ENCODE results near the gene ICAM3. TPM values are rescaled to one million over a fixed set of nuclear protein-coding genes. Genes with fewer than 3 reads are reported as not detected.

Gene ICAM3
- total RNA-seq, 1 donor from 2014 or later = 8.7 TPM

DNA sequence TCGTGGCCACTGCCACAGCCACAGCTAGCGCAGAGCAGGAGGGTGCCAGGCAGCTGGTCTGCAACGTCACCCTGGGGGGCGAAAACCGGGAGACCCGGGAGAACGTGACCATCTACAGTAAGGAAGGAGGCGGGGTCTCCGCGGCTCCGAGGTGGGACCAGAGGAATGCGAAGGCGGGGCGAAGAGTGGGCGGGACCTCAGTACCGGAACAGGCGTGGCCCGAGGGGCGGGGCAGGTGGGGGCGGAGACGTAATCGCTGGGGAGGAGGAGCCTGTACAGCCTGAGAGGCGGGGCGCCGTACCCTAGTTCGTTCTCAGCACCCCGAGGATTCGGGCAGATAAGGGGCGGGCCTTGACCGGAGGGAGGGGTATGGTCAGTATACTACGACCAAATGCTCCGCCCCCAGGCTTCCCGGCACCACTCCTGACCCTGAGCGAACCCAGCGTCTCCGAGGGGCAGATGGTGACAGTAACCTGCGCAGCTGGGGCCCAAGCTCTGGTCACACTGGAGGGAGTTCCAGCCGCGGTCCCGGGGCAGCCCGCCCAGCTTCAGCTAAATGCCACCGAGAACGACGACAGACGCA lies 47.1 kb downstream of the ICAM3 start:
- DNase-seq (ENCODE audit: low spot score) = peak; percentile 86

- DNase-seq (ENCODE audit: low spot score) = no peak
Measured at GRCh38 chr19:10291554-10292205, 47.7 kb downstream of the ICAM3 start.

DNA sequence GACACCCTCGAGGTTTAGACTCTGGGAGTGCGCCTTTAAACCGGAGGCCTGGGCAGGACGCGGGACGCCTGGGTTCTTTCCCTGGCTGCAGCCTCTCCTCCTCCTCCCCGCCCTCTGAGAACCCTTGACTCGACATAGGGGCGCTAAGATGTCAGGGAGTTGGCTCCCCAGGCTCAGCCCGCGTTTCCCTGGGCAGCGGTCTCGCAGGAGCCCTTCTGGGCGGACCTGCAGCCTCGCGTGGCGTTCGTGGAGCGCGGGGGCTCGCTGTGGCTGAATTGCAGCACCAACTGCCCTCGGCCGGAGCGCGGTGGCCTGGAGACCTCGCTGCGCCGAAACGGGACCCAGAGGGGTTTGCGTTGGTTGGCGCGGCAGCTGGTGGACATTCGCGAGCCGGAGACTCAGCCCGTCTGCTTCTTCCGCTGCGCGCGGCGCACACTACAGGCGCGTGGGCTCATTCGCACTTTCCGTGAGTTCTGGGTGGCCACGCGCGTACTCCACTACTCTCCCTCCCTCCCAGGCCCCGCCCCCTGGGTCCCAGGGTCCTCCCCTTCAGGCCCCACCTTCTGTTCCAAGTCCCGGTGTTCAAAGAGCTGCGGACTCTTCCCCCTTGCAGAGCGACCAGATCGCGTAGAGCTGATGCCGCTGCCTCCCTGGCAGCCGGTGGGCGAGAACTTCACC lies 48.4 kb downstream of the ICAM3 start:
- peak; percentile 73 for DNase-seq (ENCODE audit: low spot score)

GRCh38 chr19:10290357-10290875 lies 49.0 kb downstream of the ICAM3 start:
- no peak for DNase-seq (ENCODE audit: low spot score)

DNA sequence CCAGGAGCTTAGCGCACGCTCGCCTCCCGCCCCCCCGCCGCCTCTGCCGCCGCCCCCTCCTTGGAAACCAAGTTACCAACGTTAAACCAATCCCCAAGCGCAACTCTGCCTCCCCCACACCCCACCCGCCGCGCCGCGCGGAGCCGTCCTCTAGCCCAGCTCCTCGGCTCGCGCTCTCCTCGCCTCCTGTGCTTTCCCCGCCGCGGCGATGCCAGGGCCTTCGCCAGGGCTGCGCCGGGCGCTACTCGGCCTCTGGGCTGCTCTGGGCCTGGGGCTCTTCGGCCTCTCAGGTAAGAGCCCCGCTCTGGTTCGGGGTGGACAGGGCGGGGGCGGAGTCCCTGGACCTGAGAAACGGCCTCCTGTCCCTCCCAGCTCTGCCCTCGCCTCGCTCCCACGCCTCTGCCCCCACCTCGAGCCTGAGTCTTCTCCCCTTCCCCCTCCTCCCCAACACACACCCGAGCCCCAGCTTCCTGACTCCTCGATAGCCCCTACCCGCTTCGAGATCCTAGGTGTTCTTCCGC lies 49.5 kb downstream of the ICAM3 start, which contains the start of gene ICAM5:
ICAM5 (plus strand) TSS at position 117 of the 521 bp plus-strand sequence; CDS start at position 209, 92 bp downstream.
- DNase-seq (ENCODE audit: low spot score) = no peak

DNA sequence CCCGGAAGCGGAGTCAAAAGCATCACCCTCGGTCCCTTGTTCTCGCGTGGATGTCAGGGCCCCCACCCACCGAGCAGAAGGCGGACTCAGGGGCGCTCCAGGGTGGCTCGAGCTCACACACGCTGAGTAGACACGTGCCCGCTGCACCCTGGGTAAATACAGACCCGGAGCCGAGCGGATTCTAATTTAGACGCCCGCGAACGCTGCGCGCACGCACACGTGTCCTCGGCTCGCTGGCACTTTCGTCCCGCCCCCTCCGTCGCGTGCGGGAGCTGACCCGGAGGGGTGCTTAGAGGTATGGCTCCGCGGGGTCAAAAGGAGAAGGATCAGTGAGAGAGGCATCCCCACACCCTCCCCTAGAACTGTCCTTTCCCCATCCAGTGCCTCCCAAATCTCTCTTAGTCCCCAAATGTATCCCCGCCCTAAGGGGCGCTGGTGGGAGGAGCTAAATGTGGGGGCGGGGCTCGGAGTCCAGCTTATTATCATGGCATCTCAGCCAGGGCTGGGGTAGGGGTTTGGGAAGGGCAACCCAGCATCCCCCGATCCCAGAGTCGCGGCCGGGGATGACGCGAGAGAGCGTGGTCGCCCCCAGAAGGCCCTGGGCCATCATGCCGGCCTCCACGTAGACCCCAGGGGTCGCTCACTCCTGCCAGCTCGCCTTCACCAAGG lies 50.1 kb downstream of the ICAM3 start:
- no peak for DNase-seq (ENCODE audit: low spot score)

- DNase-seq (ENCODE audit: low spot score) = no peak
Measured at GRCh38 chr19:10288662-10289166, 50.7 kb downstream of the ICAM3 start.

GRCh38 chr19:10286803-10287737 lies 52.4 kb downstream of the ICAM3 start, which contains the start of gene ICAM4:
Gene ICAM4, plus strand, starts transcription at chr19:10286955. Its CDS starts 58 bp downstream, at chr19:10287013.
- no peak for DNase-seq (ENCODE audit: low spot score)

- DNase-seq (ENCODE audit: low spot score) = no peak
Measured at GRCh38 chr19:10285393-10285792, 54.0 kb downstream of the ICAM3 start.

GRCh38 chr19:10284960-10285278 lies 54.5 kb downstream of the ICAM3 start:
- DNase-seq (ENCODE audit: low spot score) = no peak

GRCh38 chr19:10284065-10284959 lies 55.1 kb downstream of the ICAM3 start:
- no peak for DNase-seq (ENCODE audit: low spot score)

Other genes starting within 250 kb of the ICAM3 start
- 0.81 TPM for gene ANGPTL6, start 236.9 kb downstream of the ICAM3 start, total RNA-seq
- gene PPAN, start 233.3 kb downstream of the ICAM3 start, total RNA-seq = 78.6 TPM
- 25.6 TPM for gene P2RY11, start 227.9 kb downstream of the ICAM3 start, total RNA-seq
- 238 TPM for gene EIF3G, start 219.7 kb downstream of the ICAM3 start, total RNA-seq
- gene DNMT1, start 144.7 kb downstream of the ICAM3 start, total RNA-seq = 61.1 TPM
- 10.9 TPM for gene S1PR2, start 108.3 kb downstream of the ICAM3 start, total RNA-seq
- 65.3 TPM for gene MRPL4, start 87.4 kb downstream of the ICAM3 start, total RNA-seq
- gene ICAM1, start 68.5 kb downstream of the ICAM3 start, total RNA-seq = 20.4 TPM
- 1.0 TPM for gene ICAM4, start 52.7 kb downstream of the ICAM3 start, total RNA-seq
- gene ICAM5, start 49.7 kb downstream of the ICAM3 start, total RNA-seq = 1.8 TPM
- 6.3 TPM for gene ZGLP1, start 29.8 kb downstream of the ICAM3 start, total RNA-seq
- 25.8 TPM for gene FDX2, start 23.6 kb downstream of the ICAM3 start, total RNA-seq
- gene RAVER1, start 6.1 kb downstream of the ICAM3 start, total RNA-seq = 41.7 TPM
- 142 TPM for gene TYK2, start 40.9 kb upstream of the ICAM3 start, total RNA-seq
- 192 TPM for gene CDC37, start 63.9 kb upstream of the ICAM3 start, total RNA-seq
- 9.4 TPM for gene PDE4A, start 80.9 kb upstream of the ICAM3 start, total RNA-seq
- gene KEAP1, start 163.7 kb upstream of the ICAM3 start, total RNA-seq = 52.6 TPM
- gene S1PR5, start 177.8 kb upstream of the ICAM3 start, total RNA-seq = 4.6 TPM
- gene ATG4D, start 204.3 kb upstream of the ICAM3 start, total RNA-seq = 36.7 TPM
- 32.5 TPM for gene KRI1, start 226.4 kb upstream of the ICAM3 start, total RNA-seq
- 5.4 TPM for gene CDKN2D, start 229.4 kb upstream of the ICAM3 start, total RNA-seq
- 81.4 TPM for gene AP1M2, start 247.7 kb upstream of the ICAM3 start, total RNA-seq